Measurements from ENCODE around the gene AK3.

Gene AK3

GRCh38 chr9:4701526-4701925 lies 39.5 kb downstream of the AK3 start:
- no peak for DNase-seq

- no peak for DNase-seq
Observed at GRCh38 chr9:4700932-4701331, 40.1 kb downstream of the AK3 start.

- peak; percentile 36 for DNase-seq
Observed at GRCh38 chr9:4700091-4700490, 40.9 kb downstream of the AK3 start.

- no peak for DNase-seq
Observed at GRCh38 chr9:4691795-4692194, 49.2 kb downstream of the AK3 start.

- DNase-seq: no peak
Observed at GRCh38 chr9:4690144-4690543, 50.9 kb downstream of the AK3 start.

- DNase-seq: no peak
Observed at GRCh38 chr9:4689687-4690104, 51.3 kb downstream of the AK3 start.

GRCh38 chr9:4689021-4689420 lies 52.0 kb downstream of the AK3 start:
- peak; percentile 59 for DNase-seq

GRCh38 chr9:4686584-4686983 lies 54.4 kb downstream of the AK3 start:
- DNase-seq: peak; percentile 26

- DNase-seq: peak; percentile 72
Observed at GRCh38 chr9:4686112-4686511, 54.9 kb downstream of the AK3 start.

- DNase-seq: no peak
Observed at GRCh38 chr9:4684820-4685219, 56.2 kb downstream of the AK3 start.

GRCh38 chr9:4680750-4681149 lies 60.3 kb downstream of the AK3 start:
- DNase-seq: peak; percentile 34

- DNase-seq: peak; percentile 23
Observed at GRCh38 chr9:4680173-4680525, 60.9 kb downstream of the AK3 start.

- DNase-seq: peak; percentile 96
Observed at GRCh38 chr9:4679268-4680172, 61.5 kb downstream of the AK3 start, which contains the start of gene CDC37L1. Gene CDC37L1 (plus strand): TSS chr9:4679569. CDS start chr9:4679768, 199 bp downstream.

- peak; percentile 76 for DNase-seq
Observed at GRCh38 chr9:4678679-4679267, 62.2 kb downstream of the AK3 start.

- DNase-seq: no peak
Observed at GRCh38 chr9:4677392-4677791, 63.6 kb downstream of the AK3 start.

- no peak for DNase-seq
Observed at GRCh38 chr9:4674783-4675182, 66.2 kb downstream of the AK3 start.

GRCh38 chr9:4671737-4672136 lies 69.3 kb downstream of the AK3 start:
- no peak for DNase-seq

GRCh38 chr9:4670591-4670990 lies 70.4 kb downstream of the AK3 start:
- DNase-seq: no peak

- no peak for DNase-seq
Observed at GRCh38 chr9:4669890-4670289, 71.1 kb downstream of the AK3 start.

GRCh38 chr9:4668604-4669003 lies 72.4 kb downstream of the AK3 start:
- DNase-seq: no peak

GRCh38 chr9:4667681-4668080 lies 73.3 kb downstream of the AK3 start:
- DNase-seq: no peak

GRCh38 chr9:4666042-4666699 lies 74.8 kb downstream of the AK3 start, which contains the start of gene SPATA6L:
Gene SPATA6L (minus strand): TSS chr9:4666480. CDS start chr9:4666250, 230 bp downstream.
- DNase-seq: peak; percentile 61

- DNase-seq: no peak
Observed at GRCh38 chr9:4665357-4665756, 75.6 kb downstream of the AK3 start.

GRCh38 chr9:4663956-4664355 lies 77.0 kb downstream of the AK3 start:
- no peak for DNase-seq
